Measurements from ENCODE around the gene SLC22A16. TPM values are rescaled to one million over a fixed set of nuclear protein-coding genes. Genes with fewer than 3 reads are reported as not detected.

SLC22A16 gene
- total RNA-seq, 4 donors from 2014 or later, result not detected

GRCh38 chr6:110467566-110468140, 8.8 kb downstream of the SLC22A16 start:
- H3K4me1 ChIP-seq, result no peaks in the 10 kb centered on the region
- no peak overlapping the region for H3K4me3 ChIP-seq
- intact Hi-C loops (cut with DNase I; ENCODE audit: low total_unique reads), result no loop called here
- DNase-seq, result no peak
- WGBS, 2 donors (ENCODE audit: low coverage in 1 of 2), result 92% methylated on average over 1 of the region's 1 CpG; no CpG with 5 or more reads in 1 of the 2 donors
- TF ChIP-seq POLR2AphosphoS5 (IDR thresholded peaks at IDR 0.05), result no peak
- no peak for TF ChIP-seq POLR2A (IDR thresholded peaks at IDR 0.05)
- TF ChIP-seq CTCF (IDR thresholded peaks at IDR 0.05), result no peak
- TF ChIP-seq EP300 (IDR thresholded peaks at IDR 0.05; ENCODE audit: low read depth), result no peak
- no peak overlapping the region for H3K27ac ChIP-seq
- H3K27me3 ChIP-seq, result no peaks in the 10 kb centered on the region
- H3K36me3 ChIP-seq, result no peaks in the 10 kb centered on the region
- in situ Hi-C loops (cut with MboI; ENCODE audit: low pct_ligation_motif_present in 1 of 4, low pct_unique_long_range_greater_than_20kb in 1 of 4, low sequenced_read_pairs in 3 of 4), result no loop called here
- H3K9me3 ChIP-seq, result peaks cover 15% of the 10 kb centered on the region in 2 donors

GRCh38 chr6:110462884-110463481, 13.4 kb downstream of the SLC22A16 start:
- Histone ChIP-seq H3K27ac (no peak overlapping the region), H3K4me3 (no peak overlapping the region), H3K27me3 (no peaks in the 10 kb centered on the region), H3K9me3 (peaks cover 26 to 29% of the 10 kb centered on the region in 2 donors), H3K4me1 (no peaks in the 10 kb centered on the region), H3K36me3 (no peaks in the 10 kb centered on the region)
- intact Hi-C loops (cut with DNase I; ENCODE audit: low total_unique reads), result no loop called here
- no peak for TF ChIP-seq CTCF (IDR thresholded peaks at IDR 0.05)
- no peak for DNase-seq
- in situ Hi-C loops (cut with MboI; ENCODE audit: low pct_ligation_motif_present in 1 of 4, low pct_unique_long_range_greater_than_20kb in 1 of 4, low sequenced_read_pairs in 3 of 4), result no loop called here
- 74 to 88% methylated on average over 2 of the region's 2 CpGs for WGBS, 2 donors (ENCODE audit: low coverage in 1 of 2)

GRCh38 chr6:110461376-110461775, 15.0 kb downstream of the SLC22A16 start:
- WGBS, 2 donors (ENCODE audit: low coverage in 1 of 2), result 90% methylated on average over 1 of the region's 1 CpG; no CpG with 5 or more reads in 1 of the 2 donors

GRCh38 chr6:110459137-110459536, 17.3 kb downstream of the SLC22A16 start:
- in situ Hi-C loops (cut with MboI; ENCODE audit: low pct_ligation_motif_present in 1 of 4, low pct_unique_long_range_greater_than_20kb in 1 of 4, low sequenced_read_pairs in 3 of 4), result no loop called here
- no peak for DNase-seq
- Histone ChIP-seq H3K9me3 (peaks cover 23 to 27% of the 10 kb centered on the region in 2 donors), H3K36me3 (no peaks in the 10 kb centered on the region), H3K4me3 (no peak overlapping the region), H3K27me3 (no peaks in the 10 kb centered on the region), H3K27ac (no peak overlapping the region), H3K4me1 (no peaks in the 10 kb centered on the region)
- 84 to 93% methylated on average over 1 to 2 of the region's 2 CpGs for WGBS, 2 donors (ENCODE audit: low coverage in 1 of 2)
- no peak for TF ChIP-seq POLR2A (IDR thresholded peaks at IDR 0.05)
- intact Hi-C loops (cut with DNase I; ENCODE audit: low total_unique reads), result no loop called here

More at GRCh38 chr6:110461376-110461775, 15.0 kb downstream of the SLC22A16 start:
- Histone ChIP-seq H3K27me3 (no peaks in the 10 kb centered on the region), H3K9me3 (peaks cover 26 to 29% of the 10 kb centered on the region in 2 donors), H3K36me3 (no peaks in the 10 kb centered on the region), H3K27ac (no peak overlapping the region), H3K4me3 (no peak overlapping the region), H3K4me1 (no peaks in the 10 kb centered on the region)
- intact Hi-C loops (cut with DNase I; ENCODE audit: low total_unique reads) (no loop called here), in situ Hi-C loops (cut with MboI; ENCODE audit: low pct_ligation_motif_present in 1 of 4, low pct_unique_long_range_greater_than_20kb in 1 of 4, low sequenced_read_pairs in 3 of 4) (no loop called here)
- no peak for TF ChIP-seq POLR2AphosphoS5 (IDR thresholded peaks at IDR 0.05)
- TF ChIP-seq EP300 (IDR thresholded peaks at IDR 0.05; ENCODE audit: low read depth), result no peak
- TF ChIP-seq POLR2A (IDR thresholded peaks at IDR 0.05), result no peak
- no peak for TF ChIP-seq CTCF (IDR thresholded peaks at IDR 0.05)
- DNase-seq, result no peak

- Histone ChIP-seq H3K9me3 (peaks cover 17 to 20% of the 10 kb centered on the region in 2 donors), H3K27me3 (no peaks in the 10 kb centered on the region), H3K4me1 (no peaks in the 10 kb centered on the region), H3K4me3 (no peak overlapping the region), H3K36me3 (no peaks in the 10 kb centered on the region), H3K27ac (no peak overlapping the region)
- DNase-seq, result no peak
- in situ Hi-C loops (cut with MboI; ENCODE audit: low pct_ligation_motif_present in 1 of 4, low pct_unique_long_range_greater_than_20kb in 1 of 4, low sequenced_read_pairs in 3 of 4), result no loop called here
- intact Hi-C loops (cut with DNase I; ENCODE audit: low total_unique reads), result no loop called here
- WGBS, 2 donors (ENCODE audit: low coverage in 1 of 2), result 71 to 95% methylated on average over 1 of the region's 1 CpG
- TF ChIP-seq EP300 (IDR thresholded peaks at IDR 0.05; ENCODE audit: low read depth) (no peak), CTCF (IDR thresholded peaks at IDR 0.05) (no peak), POLR2A (IDR thresholded peaks at IDR 0.05) (no peak), POLR2AphosphoS5 (IDR thresholded peaks at IDR 0.05) (no peak)
Observed at GRCh38 chr6:110458476-110458875, 17.9 kb downstream of the SLC22A16 start.
